Lower lobe of right lung (tissue), 2 donors: ENCODE data around the gene DOP1A. TPM values are rescaled to one million over a fixed set of nuclear protein-coding genes. Genes with fewer than 3 reads are reported as not detected.

Experiments used
- ATAC-seq, 2 donors: fragments of 200-7000 bp; cut with Tn5 transposase; one replicate each; pipeline ENCODE4 v1.9.1; 2020 to 2022; ENCODE audit warnings: mild to moderate bottlenecking in 2 of 2, moderate library complexity in 2 of 2
- DNase-seq: peaks from one replicate; pipeline ENCODE4 v3.0.0-alpha.2; 2020
- H3K27ac ChIP-seq: fragments of 200-600 bp; one replicate; pipeline ENCODE4 v1.8.0; 2022
- H3K27me3 ChIP-seq: fragments of 200-600 bp; one replicate; pipeline ENCODE4 v1.8.0; 2022; ENCODE audit warnings: low read depth
- H3K36me3 ChIP-seq: fragments of 200-600 bp; one replicate; pipeline ENCODE4 v1.8.0; 2022; ENCODE audit warnings: mild to moderate bottlenecking
- H3K4me1 ChIP-seq: fragments of 200-600 bp; one replicate; pipeline ENCODE4 v1.8.0; 2022
- H3K4me3 ChIP-seq: fragments of 200-600 bp; one replicate; pipeline ENCODE4 v1.8.0; 2022; ENCODE audit warnings: mild to moderate bottlenecking
- H3K9me3 ChIP-seq: fragments of 200-600 bp; one replicate; pipeline ENCODE4 v1.8.0; 2022
- CTCF ChIP-seq: fragments of 200-600 bp; IDR thresholded peaks from one replicate; pipeline ENCODE4 v1.8.0; 2022; ENCODE audit warnings: antibody characterized with exemption, mild to moderate bottlenecking
- intact Hi-C: fragments of 100-400 bp; cut with DNase I; formaldehyde crosslinking; loops from one replicate; pipeline ENCODE4 v1.11.0; 2022
- total RNA-seq: library from RNA; stranded (reverse); fragmentation: NEBNext Ultra II Directional; extraction: Animal tissue kit (Norgen Biotek cat#: 25700); gene quantifications from one replicate; pipeline ENCODE4 v1.2.1, GENCODE V29; 2021
- donor health status: DM: no; HTN: yes; CAD: no; lungs with severe emphysema.

DOP1A gene
- total RNA-seq, 1 donor from 2014 or later, result 26.3 TPM

- ATAC-seq, result no peak
- intact Hi-C loops, result no loop called here
Observed at GRCh38 chr6:83083476-83083875, 16.0 kb downstream of the DOP1A start.

DNA sequence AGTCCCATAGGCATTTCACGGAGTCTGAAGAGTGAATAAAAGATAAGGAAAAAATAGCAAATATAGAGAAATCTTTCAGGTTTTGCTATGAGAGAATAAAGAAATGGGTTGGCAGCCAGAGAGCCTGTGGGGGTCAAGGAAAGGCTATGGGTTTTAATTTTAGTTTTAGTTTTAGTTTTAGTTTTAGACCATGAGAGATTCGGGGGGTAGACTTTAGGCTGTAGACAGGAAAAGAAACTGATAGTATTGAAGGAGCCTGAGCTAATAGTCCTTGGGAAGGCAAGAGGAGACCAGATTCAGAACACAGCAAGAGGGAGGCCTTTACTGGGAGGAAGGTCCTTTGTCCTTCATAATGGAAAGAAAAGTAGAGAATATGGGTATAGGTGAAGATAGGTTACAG, 19.3 kb downstream of the DOP1A start:
- H3K27ac ChIP-seq, result no peak overlapping the region
- H3K36me3 ChIP-seq, result no peaks in the 10 kb centered on the region
- H3K4me1 ChIP-seq, result peaks cover 7% of the 10 kb centered on the region
- no peaks in the 10 kb centered on the region for H3K27me3 ChIP-seq
- no peak for ATAC-seq
- TF ChIP-seq CTCF, result no peak
- intact Hi-C loops, result no loop called here
- no peak overlapping the region for H3K4me3 ChIP-seq
- H3K9me3 ChIP-seq, result no peaks in the 10 kb centered on the region
- no peak for DNase-seq

More at GRCh38 chr6:83083476-83083875, 16.0 kb downstream of the DOP1A start:
- no peak for DNase-seq
- Histone ChIP-seq H3K27ac (no peak overlapping the region), H3K36me3 (no peaks in the 10 kb centered on the region), H3K4me1 (peaks cover 7% of the 10 kb centered on the region), H3K4me3 (no peak overlapping the region), H3K27me3 (no peaks in the 10 kb centered on the region), H3K9me3 (no peaks in the 10 kb centered on the region)
- TF ChIP-seq CTCF, result no peak

GRCh38 chr6:83092756-83093399, 25.4 kb downstream of the DOP1A start:
- ATAC-seq (peak in 1 of 2 donors; percentile 33), DNase-seq (no peak)
- H3K27me3 ChIP-seq, result no peaks in the 10 kb centered on the region
- no peaks in the 10 kb centered on the region for H3K36me3 ChIP-seq
- intact Hi-C loops, result no loop called here
- H3K9me3 ChIP-seq, result no peaks in the 10 kb centered on the region
- TF ChIP-seq CTCF, result no peak
- no peak overlapping the region for H3K4me3 ChIP-seq
- H3K27ac ChIP-seq, result no peak overlapping the region
- H3K4me1 ChIP-seq, result peaks cover 3% of the 10 kb centered on the region

DNA sequence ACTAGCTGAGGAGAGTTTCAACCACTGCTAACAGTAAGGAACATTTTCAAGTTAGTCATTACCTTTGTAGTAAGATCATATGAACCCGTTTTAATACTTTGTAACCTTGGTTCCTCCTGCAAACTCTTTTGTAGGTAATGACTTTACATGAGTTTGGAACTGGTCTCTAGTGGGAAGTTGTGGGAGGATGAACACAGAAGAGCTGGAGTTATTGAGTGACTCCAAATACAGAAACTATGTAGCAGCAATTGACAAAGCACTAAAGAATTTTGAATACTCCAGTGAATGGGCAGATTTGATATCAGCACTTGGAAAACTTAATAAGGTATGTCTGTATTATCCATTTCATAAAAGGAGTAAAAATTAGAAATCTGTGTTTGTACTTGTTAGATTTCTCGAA, 29.3 kb downstream of the DOP1A start:
- intact Hi-C loops, result no loop called here

DNA sequence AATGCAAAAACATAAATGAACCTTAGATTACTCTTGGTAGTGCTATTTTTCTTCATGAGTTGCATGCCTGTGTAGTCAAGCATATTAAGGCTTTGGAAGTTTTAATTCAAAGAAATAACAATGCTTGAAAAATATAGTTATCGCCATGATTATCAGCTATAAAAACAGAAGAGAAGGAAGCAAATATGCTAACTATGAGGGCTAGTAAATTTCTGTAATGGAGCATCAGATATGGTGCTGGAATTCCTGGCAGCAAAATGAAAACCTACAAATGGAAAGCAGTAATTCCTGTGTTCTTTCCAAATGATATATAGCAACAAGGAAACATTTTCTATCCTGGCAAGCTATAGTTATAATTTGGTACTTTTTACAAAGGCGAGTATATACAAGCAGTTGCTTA, 29.7 kb downstream of the DOP1A start:
- intact Hi-C loops, result no loop called here
- Histone ChIP-seq H3K27me3 (no peaks in the 10 kb centered on the region), H3K9me3 (no peaks in the 10 kb centered on the region), H3K36me3 (peaks cover 32% of the 10 kb centered on the region), H3K4me3 (no peak overlapping the region), H3K4me1 (peaks cover 3% of the 10 kb centered on the region), H3K27ac (no peak overlapping the region)
- DNase-seq (no peak), ATAC-seq (no peak)
- no peak for TF ChIP-seq CTCF

More for the DNA sequence above, 29.3 kb downstream of the DOP1A start:
- ATAC-seq (no peak), DNase-seq (no peak)
- no peaks in the 10 kb centered on the region for H3K27me3 ChIP-seq
- no peaks in the 10 kb centered on the region for H3K9me3 ChIP-seq
- H3K27ac ChIP-seq, result no peak overlapping the region
- H3K4me3 ChIP-seq, result no peak overlapping the region
- H3K4me1 ChIP-seq, result peaks cover 3% of the 10 kb centered on the region
- no peak for TF ChIP-seq CTCF
- H3K36me3 ChIP-seq, result peaks cover 28% of the 10 kb centered on the region
